OCI-LY3 (cell line): ENCODE data around the gene HENMT1.
A peak's percentile ranks its signal among the peaks of the same experiment; 100 is the strongest.

ENCODE experiments used
- CTCF ChIP-seq: fragments of 200-600, 300-600 bp; sonication (generic); IDR thresholded peaks from 2 replicates; pipeline ENCODE4 v1.5.1; 2014; ENCODE audit warnings: antibody characterized with exemption, low read length, low read depth
- EZH2phosphoT487 ChIP-seq: fragments of 200-600 bp; shearing (Covaris generic); IDR thresholded peaks from 2 replicates; pipeline ENCODE4 v1.6.1; 2018; ENCODE audit warnings: antibody characterized with exemption, mixed run types, low read depth

DNA sequence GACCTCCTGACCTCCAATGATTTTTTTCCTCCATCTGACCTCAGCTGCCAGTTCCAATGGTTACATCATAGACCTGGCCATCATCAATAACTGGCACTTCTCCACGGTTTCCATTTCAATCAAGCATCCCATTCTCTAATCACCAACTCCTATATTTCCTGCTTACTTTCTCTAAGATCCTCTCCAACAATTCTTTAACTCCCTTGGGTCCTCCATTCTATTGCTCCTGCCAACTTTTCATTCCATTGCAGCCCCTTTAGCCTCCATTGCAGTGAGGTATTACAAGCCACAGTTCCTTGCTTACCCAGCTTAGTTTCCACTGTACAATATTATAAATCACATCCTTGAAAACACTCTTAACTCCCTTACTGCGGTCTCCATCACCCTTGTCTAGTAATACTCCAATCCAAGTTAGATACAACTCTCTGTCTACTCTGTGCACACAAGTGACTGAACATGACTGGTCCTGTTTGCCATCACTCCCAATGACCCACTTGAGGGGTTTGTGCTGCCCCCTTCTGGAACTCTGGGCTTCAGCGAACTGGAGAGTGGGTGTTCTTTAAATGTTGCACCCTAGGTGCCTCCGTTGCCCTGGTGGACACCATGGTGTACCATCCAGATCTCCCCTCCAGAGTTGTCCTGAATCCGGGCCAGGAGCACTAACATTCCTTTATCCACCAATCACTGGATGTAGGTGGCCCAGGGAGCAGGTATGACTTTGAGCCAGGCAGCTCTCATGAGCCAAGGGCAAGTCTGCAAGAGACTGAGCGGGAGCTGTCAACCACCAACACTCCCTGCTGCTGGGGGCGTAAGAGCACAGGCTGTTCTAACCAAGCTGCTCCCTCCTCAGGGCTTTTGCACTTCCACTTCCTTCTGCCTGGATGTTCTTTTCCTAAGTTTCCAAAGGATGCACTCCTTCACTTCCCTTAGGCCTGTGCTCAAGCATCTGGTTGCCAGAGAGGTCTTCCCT lies 48.1 kb upstream of the HENMT1 start:
- TF ChIP-seq CTCF = peak; percentile 33
- no peak for TF ChIP-seq EZH2phosphoT487
